NT2/D1 (cell line): ENCODE data around the gene SEMA7A.

Experiments used
- DNase-seq: peaks from one replicate; pipeline ENCODE4 v3.0.0-alpha.2; 2011; ENCODE audit warnings: low read depth, low spot score
- H3K27me3 ChIP-seq: 2 replicates; pipeline ENCODE4 v1.6.0; 2011; ENCODE audit warnings: mild to moderate bottlenecking; ENCODE audit not compliant: insufficient read length, insufficient read depth
- H3K36me3 ChIP-seq: 2 replicates; pipeline ENCODE4 v1.6.1; 2011; ENCODE audit warnings: mild to moderate bottlenecking, low read length, mixed read lengths; ENCODE audit not compliant: insufficient read depth, insufficient read length
- H3K4me1 ChIP-seq: 2 replicates; pipeline ENCODE4 v1.5.1; 2011; ENCODE audit not compliant: insufficient read depth, insufficient read length
- H3K4me3 ChIP-seq: 2 replicates; pipeline ENCODE4 v1.5.1; 2011; ENCODE audit warnings: low read depth; ENCODE audit not compliant: insufficient read length
- H3K9ac ChIP-seq: 2 replicates; pipeline ENCODE4 v1.6.0; 2011; ENCODE audit warnings: low read depth; ENCODE audit not compliant: insufficient read length
- H3K9me3 ChIP-seq: 2 replicates; pipeline ENCODE4 v1.5.1; 2011; ENCODE audit warnings: mild to moderate bottlenecking, low read length; ENCODE audit not compliant: insufficient read depth
- SUZ12 ChIP-seq: IDR thresholded peaks from 2 replicates; pipeline ENCODE4 v1.6.1; 2011; ENCODE audit not compliant: insufficient read length, insufficient read depth; ENCODE audit errors: extremely low read depth
- YY1 ChIP-seq: IDR thresholded peaks from 2 replicates; pipeline ENCODE4 v1.6.1; 2011; ENCODE audit not compliant: insufficient read length, insufficient read depth
- ZNF274 ChIP-seq: IDR thresholded peaks from 2 replicates; pipeline ENCODE4 v1.6.1; 2011; ENCODE audit warnings: mild to moderate bottlenecking, low read depth, low read length

Gene SEMA7A

DNA sequence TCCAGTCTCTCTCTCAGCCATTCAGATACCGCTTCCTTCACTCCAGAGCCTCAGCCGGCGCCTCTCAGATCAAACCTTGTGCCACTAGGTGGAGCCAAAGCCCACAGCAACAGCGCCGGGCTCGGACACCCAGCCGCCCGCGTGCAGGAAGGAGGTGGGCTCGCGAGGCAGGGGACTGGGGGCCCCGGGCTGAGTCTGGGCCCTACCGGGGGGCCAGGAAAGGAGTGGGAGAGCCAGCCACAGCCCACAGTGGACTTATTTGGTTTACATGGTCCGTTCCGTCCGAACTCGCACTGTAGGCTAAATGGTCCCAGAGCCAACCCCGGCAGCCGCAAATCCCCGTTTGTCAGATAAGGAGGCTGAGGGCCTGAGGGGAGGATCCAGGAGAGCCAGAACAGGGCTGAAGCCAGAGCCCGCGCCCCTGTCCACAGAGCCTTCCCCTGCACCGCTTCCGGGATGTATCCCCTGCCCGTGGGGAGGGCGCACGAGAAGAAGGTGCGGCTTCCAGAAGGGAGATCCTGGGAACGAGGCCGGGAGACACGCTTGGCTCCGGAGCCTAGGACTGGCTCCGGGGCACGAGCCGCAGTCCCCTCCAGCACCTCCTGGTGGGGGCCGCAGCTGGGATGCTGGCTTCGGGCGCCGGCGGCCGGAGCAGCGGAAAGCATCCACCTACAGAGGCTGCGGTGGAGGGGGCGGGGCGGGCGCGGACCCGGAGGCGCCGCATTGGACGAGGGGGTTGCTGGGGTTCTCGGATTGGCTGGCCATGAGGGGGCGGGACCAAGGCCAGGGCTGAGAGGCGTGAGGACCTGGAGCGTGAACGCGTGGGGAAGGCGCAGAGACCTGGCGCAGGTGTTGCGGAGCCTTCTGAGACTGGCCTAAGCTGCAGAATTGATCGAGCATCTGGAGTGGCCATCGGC lies 59.8 kb downstream of the SEMA7A start:
- Histone ChIP-seq H3K4me1 (peaks cover 15% of the 10 kb centered on the region), H3K27me3 (peaks cover 7% of the 10 kb centered on the region), H3K9ac (peak overlapping the region; percentile 82), H3K36me3 (peaks cover 8% of the 10 kb centered on the region), H3K9me3 (no peaks in the 10 kb centered on the region), H3K4me3 (peak overlapping the region; percentile 58)
- TF ChIP-seq SUZ12 (no peak), ZNF274 (no peak), YY1 (no peak)
- peak; percentile 87 for DNase-seq

DNA sequence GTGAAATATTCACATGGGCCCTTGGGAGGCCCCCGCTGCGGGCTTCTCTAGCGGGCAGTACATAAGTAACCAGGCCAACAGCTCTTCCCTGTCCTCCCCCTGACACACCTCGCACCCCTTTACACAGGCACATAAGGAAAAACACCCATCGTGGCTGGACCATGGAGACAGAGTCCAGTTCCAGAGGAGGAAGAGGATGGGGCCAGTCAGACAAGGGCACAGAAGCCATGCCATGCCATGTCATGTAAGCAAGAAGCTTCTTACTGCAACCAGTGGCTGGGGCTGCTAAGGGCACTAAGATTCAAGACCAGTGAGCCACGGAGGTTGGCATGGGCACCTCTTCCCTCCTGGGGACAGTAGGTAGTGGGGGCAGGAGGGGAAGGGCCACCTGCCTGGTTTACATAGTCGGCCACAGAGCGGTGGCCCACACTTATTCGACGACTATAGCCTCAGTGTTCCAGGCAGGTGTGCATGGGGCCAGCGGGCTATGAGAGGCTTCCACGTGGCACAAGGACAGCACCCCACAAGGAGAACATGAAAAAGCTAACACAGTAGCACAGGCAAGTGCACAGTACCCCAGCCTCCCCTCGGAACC lies 60.6 kb downstream of the SEMA7A start:
- peak overlapping the region; percentile 43 for H3K9ac ChIP-seq

DNA sequence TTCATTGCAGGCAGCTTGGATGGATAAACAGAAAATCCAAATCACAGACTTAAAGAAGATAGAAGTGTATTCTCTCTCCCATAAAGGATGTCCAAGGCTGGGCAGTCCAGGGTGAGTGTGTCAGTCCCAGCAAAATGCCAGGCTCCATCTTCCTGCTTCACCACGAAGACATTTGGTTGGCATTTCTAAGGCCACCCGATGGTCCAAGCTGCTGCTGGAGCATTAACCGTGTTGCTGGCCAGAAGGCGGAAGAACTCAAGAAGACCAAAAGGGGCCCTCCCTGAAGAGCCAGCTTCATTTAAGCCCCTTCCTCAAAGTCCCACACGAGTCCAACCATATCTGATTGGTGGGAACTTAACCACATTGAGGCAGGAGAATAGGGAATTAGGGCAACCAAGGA lies 63.3 kb downstream of the SEMA7A start:
- Histone ChIP-seq H3K4me1 (peaks cover 19% of the 10 kb centered on the region), H3K27me3 (peaks cover 4% of the 10 kb centered on the region), H3K9me3 (no peaks in the 10 kb centered on the region), H3K36me3 (peaks cover 8% of the 10 kb centered on the region), H3K9ac (no peak overlapping the region), H3K4me3 (no peak overlapping the region)
- no peak for DNase-seq
- no peak for TF ChIP-seq YY1
- TF ChIP-seq SUZ12 = no peak
- no peak for TF ChIP-seq ZNF274

More for the DNA sequence above, 60.6 kb downstream of the SEMA7A start:
- peaks cover 8% of the 10 kb centered on the region for H3K36me3 ChIP-seq
- H3K4me1 ChIP-seq = peaks cover 12% of the 10 kb centered on the region
- no peak overlapping the region for H3K4me3 ChIP-seq
- no peak for DNase-seq
- no peaks in the 10 kb centered on the region for H3K9me3 ChIP-seq
- TF ChIP-seq YY1 (no peak), SUZ12 (no peak), ZNF274 (no peak)
- peaks cover 7% of the 10 kb centered on the region for H3K27me3 ChIP-seq

DNA sequence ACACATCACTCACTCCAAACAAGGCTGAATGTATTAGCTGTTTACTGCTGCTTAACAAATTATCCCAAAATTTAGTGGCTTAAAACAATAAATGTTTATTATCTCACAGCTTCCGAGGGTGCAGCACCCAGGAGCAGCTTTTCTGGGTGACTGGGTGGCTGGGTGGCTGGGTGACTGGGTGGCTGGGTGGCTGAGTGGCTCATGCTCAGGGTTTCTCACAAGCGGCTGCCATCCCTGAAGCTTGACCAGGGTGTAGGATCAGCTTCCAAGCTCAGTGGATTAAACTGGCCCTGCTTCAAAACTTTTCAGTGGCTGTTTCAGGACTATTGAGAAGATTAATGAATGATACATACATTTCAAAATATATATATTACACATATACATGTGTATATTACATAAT lies 64.0 kb downstream of the SEMA7A start:
- no peak for TF ChIP-seq ZNF274
- TF ChIP-seq SUZ12 = no peak
- TF ChIP-seq YY1 = no peak
- no peaks in the 10 kb centered on the region for H3K9me3 ChIP-seq
- H3K4me1 ChIP-seq = peaks cover 16% of the 10 kb centered on the region
- DNase-seq = no peak
- no peak overlapping the region for H3K9ac ChIP-seq
- H3K27me3 ChIP-seq = peaks cover under 1% of the 10 kb centered on the region
- H3K4me3 ChIP-seq = no peak overlapping the region
- peaks cover 8% of the 10 kb centered on the region for H3K36me3 ChIP-seq

DNA sequence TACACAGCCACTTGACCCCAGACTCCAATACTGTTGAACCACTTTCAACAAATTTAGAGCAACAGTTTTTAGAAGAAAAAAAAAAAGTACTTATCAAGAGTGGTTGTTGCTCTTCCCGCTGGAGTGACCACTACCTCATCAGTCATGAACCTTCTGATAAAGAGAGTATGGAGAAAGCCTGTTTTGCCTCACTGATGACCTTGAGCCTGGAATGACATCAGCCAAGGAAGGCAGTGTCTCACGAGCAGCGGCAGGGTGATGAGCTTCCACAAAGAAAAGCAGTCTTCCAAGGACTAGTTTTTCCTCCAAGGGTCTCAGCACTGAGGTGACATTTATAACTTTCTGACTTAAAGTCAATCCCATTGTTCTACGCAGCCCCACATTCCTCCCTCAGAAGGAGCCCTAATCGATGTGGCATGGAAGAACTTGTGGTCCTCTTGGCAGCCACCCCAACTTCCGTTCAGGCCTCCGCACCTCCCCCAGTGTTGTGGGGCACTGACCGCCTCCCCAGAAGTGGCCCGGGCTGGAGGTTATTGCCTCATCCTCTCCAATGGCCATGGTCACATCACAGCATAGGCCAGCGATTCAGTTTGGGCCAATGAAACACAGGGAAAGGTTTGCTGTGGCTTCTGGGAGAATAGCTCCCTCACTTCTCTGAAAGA lies 64.5 kb downstream of the SEMA7A start:
- H3K9ac ChIP-seq = no peak overlapping the region
- no peak overlapping the region for H3K4me3 ChIP-seq
- H3K4me1 ChIP-seq = peaks cover 12% of the 10 kb centered on the region
- DNase-seq = no peak
- no peaks in the 10 kb centered on the region for H3K27me3 ChIP-seq
- H3K36me3 ChIP-seq = peaks cover 8% of the 10 kb centered on the region
- TF ChIP-seq SUZ12 (no peak), ZNF274 (no peak), YY1 (no peak)
- no peaks in the 10 kb centered on the region for H3K9me3 ChIP-seq

DNA sequence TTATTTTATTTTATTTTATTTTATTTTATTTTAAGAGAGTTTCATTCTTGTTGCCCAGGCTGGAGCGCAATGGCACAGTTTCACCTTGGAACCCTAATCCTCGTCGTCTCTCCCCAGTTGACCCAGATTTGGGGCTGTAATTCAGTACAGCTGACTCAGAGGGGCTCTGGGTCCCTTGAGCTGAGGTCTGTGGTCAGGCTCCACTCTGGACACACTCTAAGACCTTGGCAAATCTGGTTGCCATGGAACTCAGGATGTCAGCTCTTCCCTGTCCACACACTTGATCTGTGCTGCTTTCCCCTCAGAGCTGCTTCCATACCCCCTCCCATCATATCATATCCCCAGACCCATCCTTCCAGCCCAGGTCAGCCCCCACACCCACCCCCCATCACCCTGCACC lies 65.6 kb downstream of the SEMA7A start:
- H3K9ac ChIP-seq = no peak overlapping the region
- peaks cover 8% of the 10 kb centered on the region for H3K36me3 ChIP-seq
- H3K4me1 ChIP-seq = peaks cover 8% of the 10 kb centered on the region
- TF ChIP-seq YY1 (no peak), SUZ12 (no peak), ZNF274 (no peak)
- H3K9me3 ChIP-seq = no peaks in the 10 kb centered on the region
- no peaks in the 10 kb centered on the region for H3K27me3 ChIP-seq
- no peak for DNase-seq
- H3K4me3 ChIP-seq = no peak overlapping the region
